Measurements from ENCODE around the gene SH3RF2. TPM values are rescaled to one million over a fixed set of nuclear protein-coding genes. Genes with fewer than 3 reads are reported as not detected.

The SH3RF2 gene
- total RNA-seq, 2 donors from 2014 or later, result 2.6 to 3.2 TPM

DNA sequence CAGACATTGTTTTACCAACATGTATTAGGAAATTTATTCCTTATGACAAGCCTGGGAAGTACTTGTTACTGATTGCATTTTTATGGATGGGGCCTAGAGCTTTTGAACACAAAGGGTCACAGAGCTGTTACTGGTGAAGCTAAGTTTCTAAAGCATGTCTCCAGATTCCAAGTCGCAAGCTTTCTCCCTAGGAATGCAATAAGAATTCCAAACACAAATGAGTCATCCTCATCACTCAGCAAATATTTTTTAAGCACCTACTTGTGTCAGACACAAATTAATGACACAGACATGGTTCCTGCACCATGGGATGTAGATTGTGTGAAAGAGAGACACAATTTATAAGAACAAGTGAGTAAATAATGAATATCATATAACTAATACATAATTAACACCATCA lies 11.0 kb upstream of the SH3RF2 start:
- TF ChIP-seq, protein P1, sequence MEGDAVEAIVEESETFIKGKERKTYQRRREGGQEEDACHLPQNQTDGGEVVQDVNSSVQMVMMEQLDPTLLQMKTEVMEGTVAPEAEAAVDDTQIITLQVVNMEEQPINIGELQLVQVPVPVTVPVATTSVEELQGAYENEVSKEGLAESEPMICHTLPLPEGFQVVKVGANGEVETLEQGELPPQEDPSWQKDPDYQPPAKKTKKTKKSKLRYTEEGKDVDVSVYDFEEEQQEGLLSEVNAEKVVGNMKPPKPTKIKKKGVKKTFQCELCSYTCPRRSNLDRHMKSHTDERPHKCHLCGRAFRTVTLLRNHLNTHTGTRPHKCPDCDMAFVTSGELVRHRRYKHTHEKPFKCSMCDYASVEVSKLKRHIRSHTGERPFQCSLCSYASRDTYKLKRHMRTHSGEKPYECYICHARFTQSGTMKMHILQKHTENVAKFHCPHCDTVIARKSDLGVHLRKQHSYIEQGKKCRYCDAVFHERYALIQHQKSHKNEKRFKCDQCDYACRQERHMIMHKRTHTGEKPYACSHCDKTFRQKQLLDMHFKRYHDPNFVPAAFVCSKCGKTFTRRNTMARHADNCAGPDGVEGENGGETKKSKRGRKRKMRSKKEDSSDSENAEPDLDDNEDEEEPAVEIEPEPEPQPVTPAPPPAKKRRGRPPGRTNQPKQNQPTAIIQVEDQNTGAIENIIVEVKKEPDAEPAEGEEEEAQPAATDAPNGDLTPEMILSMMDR (conservative IDR thresholded peaks at IDR 0.05), result no peak
- WGBS, 2 experiments (ENCODE audit: insufficient coverage in 1 of 2, insufficient read length in 1 of 2), result 64% methylated on average over 1 of the region's 1 CpG; no CpG with 5 or more reads in 1 of the 2 experiments
- Mint-ChIP-seq H3K4me3 (no peak overlapping the region), H3K27me3 (ENCODE audit: insufficient read depth) (no peaks in the 10 kb centered on the region), H3K27ac (peak overlapping the region; percentile 44), H3K36me3 (ENCODE audit: low read depth) (no peaks in the 10 kb centered on the region), H3K4me1 (peaks cover 13% of the 10 kb centered on the region), H3K9me3 (peaks cover 8% of the 10 kb centered on the region)
- Histone ChIP-seq H3K9ac (ENCODE audit: extremely low read depth, low read length, poor library complexity, severe bottlenecking) (no peak overlapping the region), H3K27ac (ENCODE audit: low read depth, low read length) (peak overlapping the region; percentile 28), H3K9me3 (ENCODE audit: control insufficient read depth, low read length) (no peaks in the 10 kb centered on the region), H3K4me1 (ENCODE audit: control insufficient read depth, insufficient read depth, low read length) (peaks cover 6% of the 10 kb centered on the region), H3K36me3 (ENCODE audit: control insufficient read depth, insufficient read depth, low read length) (no peaks in the 10 kb centered on the region), H3K27me3 (ENCODE audit: control insufficient read depth, insufficient read depth, low read length, poor library complexity, severe bottlenecking) (no peaks in the 10 kb centered on the region), H3K4me3 (ENCODE audit: low read length) (no peak overlapping the region)
- DNase-seq, result no peak

DNA sequence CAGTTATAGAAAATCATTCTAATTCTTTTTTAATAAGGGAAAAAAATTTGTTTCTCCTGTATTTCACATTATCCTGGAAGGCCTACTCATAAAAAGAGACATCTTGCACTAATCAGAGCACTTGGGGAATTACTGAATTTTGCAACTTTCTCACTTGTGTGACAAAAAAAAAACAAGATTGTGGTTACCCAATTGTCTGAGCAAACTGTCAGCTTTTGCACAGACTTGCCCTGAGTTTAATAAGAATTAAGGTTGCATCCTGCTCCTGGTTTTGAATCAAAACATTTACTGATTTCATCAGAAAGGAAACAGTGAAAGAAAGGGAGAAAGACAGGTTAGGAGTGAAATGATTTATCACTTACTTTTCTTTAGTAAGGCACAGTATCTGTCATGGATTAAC lies 10.6 kb upstream of the SH3RF2 start:
- no peak for DNase-seq
- no peaks in the 10 kb centered on the region for H3K36me3 Mint-ChIP-seq (ENCODE audit: low read depth)
- no peaks in the 10 kb centered on the region for H3K9me3 ChIP-seq (ENCODE audit: control insufficient read depth, low read length)
- no peak overlapping the region for H3K4me3 ChIP-seq (ENCODE audit: low read length)
- H3K36me3 ChIP-seq (ENCODE audit: control insufficient read depth, insufficient read depth, low read length), result no peaks in the 10 kb centered on the region
- no peaks in the 10 kb centered on the region for H3K27me3 Mint-ChIP-seq (ENCODE audit: insufficient read depth)
- peaks cover 13% of the 10 kb centered on the region for H3K4me1 Mint-ChIP-seq
- TF ChIP-seq, protein P1 (conservative IDR thresholded peaks at IDR 0.05), result no peak
- peaks cover 6% of the 10 kb centered on the region for H3K4me1 ChIP-seq (ENCODE audit: control insufficient read depth, insufficient read depth, low read length)
- no peak overlapping the region for H3K27ac ChIP-seq (ENCODE audit: low read depth, low read length)
- peaks cover 8% of the 10 kb centered on the region for H3K9me3 Mint-ChIP-seq
- H3K27me3 ChIP-seq (ENCODE audit: control insufficient read depth, insufficient read depth, low read length, poor library complexity, severe bottlenecking), result no peaks in the 10 kb centered on the region
- no peak overlapping the region for H3K9ac ChIP-seq (ENCODE audit: extremely low read depth, low read length, poor library complexity, severe bottlenecking)
- H3K4me3 Mint-ChIP-seq, result no peak overlapping the region
- H3K27ac Mint-ChIP-seq, result peak overlapping the region; percentile 61

DNA sequence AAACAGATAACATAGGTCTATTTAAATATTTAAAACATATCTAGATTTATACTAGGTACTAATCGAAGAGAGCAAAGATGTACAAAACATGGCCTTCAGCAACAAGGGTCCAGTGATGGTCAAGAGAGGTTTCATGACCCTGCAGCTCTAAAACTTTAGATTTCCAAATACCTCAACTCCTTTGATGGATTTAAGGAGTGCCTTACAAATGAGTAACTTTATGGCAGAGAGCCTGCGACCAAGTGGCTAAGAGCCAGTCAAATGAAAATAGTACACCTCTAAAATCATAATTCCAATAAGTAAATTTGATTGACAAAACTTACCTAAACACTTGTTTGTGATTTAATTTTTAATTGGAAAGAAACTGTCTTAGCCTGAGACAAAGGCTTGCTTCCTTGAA lies 4.7 kb upstream of the SH3RF2 start:
- Mint-ChIP-seq H3K4me3 (no peak overlapping the region), H3K9me3 (peaks cover 5% of the 10 kb centered on the region), H3K36me3 (ENCODE audit: low read depth) (no peaks in the 10 kb centered on the region), H3K27ac (no peak overlapping the region), H3K4me1 (peaks cover 14% of the 10 kb centered on the region), H3K27me3 (ENCODE audit: insufficient read depth) (no peaks in the 10 kb centered on the region)
- WGBS, 2 experiments (ENCODE audit: insufficient coverage in 1 of 2, insufficient read length in 1 of 2), result 90 to 100% methylated on average over 1 to 2 of the region's 2 CpGs
- Histone ChIP-seq H3K36me3 (ENCODE audit: control insufficient read depth, insufficient read depth, low read length) (no peaks in the 10 kb centered on the region), H3K27me3 (ENCODE audit: control insufficient read depth, insufficient read depth, low read length, poor library complexity, severe bottlenecking) (no peaks in the 10 kb centered on the region), H3K4me1 (ENCODE audit: control insufficient read depth, insufficient read depth, low read length) (no peaks in the 10 kb centered on the region), H3K27ac (ENCODE audit: low read depth, low read length) (no peak overlapping the region), H3K9me3 (ENCODE audit: control insufficient read depth, low read length) (no peaks in the 10 kb centered on the region), H3K9ac (ENCODE audit: extremely low read depth, low read length, poor library complexity, severe bottlenecking) (no peak overlapping the region), H3K4me3 (ENCODE audit: low read length) (no peak overlapping the region)
- DNase-seq, result no peak
- TF ChIP-seq, protein P1 (conservative IDR thresholded peaks at IDR 0.05), result no peak

Measured in endodermal cell (in vitro differentiated cells).